Measurements from ENCODE around the gene RFPL3. TPM values are rescaled to one million over a fixed set of nuclear protein-coding genes. Genes with fewer than 3 reads are reported as not detected.

The RFPL3 gene
- total RNA-seq, 2 experiments from 2014 or later, result not detected

DNA sequence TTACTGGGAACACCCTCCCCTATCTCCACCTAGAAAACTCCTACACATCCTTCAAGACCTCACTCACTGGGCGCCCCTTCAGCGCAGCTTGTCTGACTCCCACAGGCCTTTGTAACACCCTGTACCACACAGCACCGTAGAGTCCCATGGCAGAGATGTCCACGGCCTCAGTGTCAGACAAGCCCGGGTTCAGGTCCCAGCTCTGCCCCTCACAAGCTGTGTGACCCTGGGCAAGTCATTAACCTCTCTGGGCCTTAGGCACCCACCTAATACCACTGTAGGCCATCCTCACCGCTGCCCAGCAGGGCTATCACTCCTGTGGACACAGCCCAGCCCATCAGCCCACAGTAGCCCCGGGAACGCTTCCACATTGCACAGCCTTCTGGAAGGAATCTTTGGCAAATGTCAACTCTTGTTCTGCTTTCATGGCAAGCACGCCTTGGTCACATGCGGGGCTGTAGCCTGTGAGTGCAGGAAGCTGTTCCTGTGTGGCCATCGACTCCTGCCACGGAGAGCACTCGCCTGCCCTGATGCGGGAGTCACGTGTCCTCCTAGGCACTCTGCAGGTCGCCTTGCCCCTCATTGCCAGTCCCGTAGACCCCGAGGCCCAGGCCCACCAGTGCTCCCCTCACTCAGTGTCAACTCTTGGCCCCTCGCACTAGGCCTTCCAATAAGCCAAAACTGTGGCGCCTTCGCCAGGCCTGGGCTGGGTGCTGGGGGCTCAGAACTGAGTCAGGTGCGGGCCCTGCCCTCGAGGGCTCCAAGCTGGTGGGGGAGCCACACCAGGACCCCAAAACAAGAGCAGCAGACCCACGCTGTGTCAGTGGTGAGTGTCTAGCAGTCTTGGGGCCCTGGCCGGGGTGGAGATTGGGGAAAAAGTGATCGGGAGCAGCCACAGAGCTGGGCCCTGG is 32.9 kb upstream of the RFPL3 start:
- ChIA-PET CTCF (no interaction called here), POLR2A (interaction anchor here (0.6 kb wide), 1 partner anchor 66 kb away, joined by 4 read pairs; no protein-coding TSS in a partner anchor)
- DNase-seq, result no peak
- H3K27me3 Mint-ChIP-seq, result peaks cover 5% of the 10 kb centered on the region
- no peaks in the 10 kb centered on the region for H3K4me1 Mint-ChIP-seq (ENCODE audit: low read depth)
- intact Hi-C loops (cut with micrococcal nuclease), result no loop called here
- H3K36me3 Mint-ChIP-seq, result no peaks in the 10 kb centered on the region
- no peak overlapping the region for H3K4me3 Mint-ChIP-seq
- no peaks in the 10 kb centered on the region for H3K9me3 Mint-ChIP-seq
- no peak overlapping the region for H3K27ac Mint-ChIP-seq

DNA sequence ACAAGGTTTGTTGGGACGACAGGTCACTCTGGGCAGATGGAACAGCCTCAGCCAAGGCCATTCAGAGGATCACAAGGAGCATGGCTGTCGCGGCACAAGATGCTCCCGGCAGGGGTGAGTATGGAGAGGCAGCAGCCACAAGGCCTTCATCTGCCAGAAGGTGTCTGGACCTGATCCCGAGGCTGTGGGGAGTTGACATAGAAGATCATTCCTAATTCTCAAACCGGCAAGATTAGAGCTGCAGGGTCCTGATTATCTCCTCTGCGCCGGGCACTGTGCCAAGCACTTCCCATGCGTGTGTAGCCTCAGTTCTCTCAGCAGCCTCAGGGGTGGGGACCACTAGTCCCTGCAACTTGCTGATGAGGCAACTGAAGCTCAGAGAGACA is 32.3 kb upstream of the RFPL3 start:
- Mint-ChIP-seq H3K36me3 (no peaks in the 10 kb centered on the region), H3K27me3 (peaks cover 4% of the 10 kb centered on the region), H3K9me3 (no peaks in the 10 kb centered on the region), H3K4me1 (ENCODE audit: low read depth) (no peaks in the 10 kb centered on the region), H3K27ac (no peak overlapping the region), H3K4me3 (no peak overlapping the region)
- POLR2A ChIA-PET, result no interaction called here
- intact Hi-C loops (cut with micrococcal nuclease), result no loop called here
- CTCF ChIA-PET, result no interaction called here
- no peak for DNase-seq

DNA sequence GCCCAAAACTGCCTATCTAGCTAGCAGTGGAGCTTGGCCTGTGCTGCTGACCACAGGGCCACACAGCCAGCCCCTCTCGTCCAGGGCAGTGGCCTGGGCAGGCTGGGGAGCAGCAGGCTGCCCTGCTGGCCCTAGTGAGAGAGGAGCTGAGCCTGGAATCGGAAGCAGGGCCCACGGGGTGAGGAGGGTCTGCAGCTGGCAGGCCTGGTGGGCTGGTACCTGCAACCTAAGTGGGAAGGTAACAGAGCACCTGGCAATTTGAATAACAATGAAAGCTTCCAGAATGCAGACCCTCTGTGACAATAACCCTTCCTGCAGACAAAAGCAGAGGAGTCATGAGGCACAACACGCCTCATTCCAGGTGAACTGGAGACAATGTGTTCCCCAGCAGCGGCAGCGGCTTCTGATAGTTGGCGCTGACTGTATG is 31.8 kb upstream of the RFPL3 start:
- no peak overlapping the region for H3K27ac Mint-ChIP-seq
- DNase-seq, result no peak
- POLR2A ChIA-PET, result no interaction called here
- H3K36me3 Mint-ChIP-seq, result no peaks in the 10 kb centered on the region
- no peaks in the 10 kb centered on the region for H3K4me1 Mint-ChIP-seq (ENCODE audit: low read depth)
- peaks cover 2% of the 10 kb centered on the region for H3K27me3 Mint-ChIP-seq
- intact Hi-C loops (cut with micrococcal nuclease), result no loop called here
- H3K4me3 Mint-ChIP-seq, result no peak overlapping the region
- H3K9me3 Mint-ChIP-seq, result no peaks in the 10 kb centered on the region
- CTCF ChIA-PET, result no interaction called here

DNA sequence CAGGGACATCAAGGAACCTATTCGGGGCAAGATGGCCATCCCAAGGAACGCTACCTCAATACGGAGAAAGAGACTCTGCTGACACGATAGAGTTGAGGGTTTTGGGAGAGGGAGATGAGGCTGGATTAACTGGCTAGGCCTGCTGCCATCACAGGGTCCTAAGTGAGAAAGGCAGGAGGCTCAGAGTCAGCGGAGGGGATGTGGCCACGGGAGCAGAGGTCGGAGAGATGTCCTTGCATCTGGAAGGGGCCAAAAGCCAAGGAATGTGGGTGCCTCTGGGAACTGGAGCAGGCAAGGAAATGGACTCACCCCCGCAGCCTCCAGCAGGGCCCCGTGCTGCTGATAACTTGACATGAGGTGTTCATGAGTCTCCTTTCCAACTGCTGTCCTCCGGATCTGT is 31.0 kb upstream of the RFPL3 start:
- Mint-ChIP-seq H3K36me3 (no peaks in the 10 kb centered on the region), H3K4me3 (no peak overlapping the region), H3K4me1 (ENCODE audit: low read depth) (no peaks in the 10 kb centered on the region), H3K27ac (no peak overlapping the region), H3K9me3 (no peaks in the 10 kb centered on the region), H3K27me3 (no peaks in the 10 kb centered on the region)
- DNase-seq, result no peak
- CTCF ChIA-PET, result no interaction called here
- POLR2A ChIA-PET, result no interaction called here
- intact Hi-C loops (cut with micrococcal nuclease), result no loop called here

DNA sequence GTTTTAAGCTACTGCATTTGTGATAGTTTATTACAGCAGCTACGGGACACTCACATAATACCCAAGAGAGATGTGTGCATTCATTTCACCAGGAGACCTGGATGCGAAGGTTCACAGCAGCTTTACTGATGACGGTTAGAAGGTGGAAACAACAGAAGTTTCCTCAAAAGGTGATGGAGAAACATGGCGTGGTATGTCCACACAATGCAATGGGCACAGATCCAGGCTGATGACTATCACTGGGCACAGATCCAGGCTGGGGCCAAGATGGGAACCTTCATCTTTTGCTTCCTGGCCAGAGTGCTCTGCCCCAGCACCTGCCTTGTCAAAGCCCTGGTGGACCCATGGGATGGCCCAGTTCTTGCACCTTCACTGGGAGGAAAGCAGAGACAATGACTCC is 30.6 kb upstream of the RFPL3 start:
- intact Hi-C loops (cut with micrococcal nuclease), result no loop called here
- Mint-ChIP-seq H3K4me3 (no peak overlapping the region), H3K27me3 (no peaks in the 10 kb centered on the region), H3K36me3 (no peaks in the 10 kb centered on the region), H3K27ac (no peak overlapping the region), H3K4me1 (ENCODE audit: low read depth) (no peaks in the 10 kb centered on the region), H3K9me3 (no peaks in the 10 kb centered on the region)
- DNase-seq, result no peak
- ChIA-PET POLR2A (no interaction called here), CTCF (no interaction called here)

DNA sequence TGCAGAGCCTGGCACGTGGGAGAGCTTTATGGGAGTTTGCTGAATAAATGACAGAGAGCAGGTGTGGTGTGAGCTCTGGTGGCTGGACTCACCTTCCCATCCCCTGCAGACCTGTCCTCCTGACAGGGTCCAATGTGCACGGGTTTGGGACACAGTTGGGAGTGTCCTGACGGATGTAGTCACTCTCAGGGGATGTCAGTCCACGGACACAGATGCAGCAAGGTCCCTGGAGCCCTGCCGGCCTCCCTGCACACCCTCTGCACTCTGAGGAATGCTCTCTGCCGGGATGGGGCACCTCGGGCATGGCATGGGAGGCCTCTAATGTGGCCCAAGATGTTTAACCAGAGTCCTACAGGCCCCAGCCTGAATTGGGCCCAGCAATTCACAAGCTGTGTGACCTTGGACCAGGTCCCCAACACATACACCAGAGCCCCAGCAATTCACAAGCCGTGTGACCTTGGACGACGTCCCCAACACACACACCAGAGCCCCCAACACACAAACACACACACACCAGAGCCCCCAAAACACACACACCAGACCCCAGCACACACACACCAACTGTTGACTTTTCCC is 30.0 kb upstream of the RFPL3 start:
- POLR2A ChIA-PET, result no interaction called here
- peaks cover 1% of the 10 kb centered on the region for H3K27me3 Mint-ChIP-seq
- H3K4me1 Mint-ChIP-seq (ENCODE audit: low read depth), result no peaks in the 10 kb centered on the region

DNA sequence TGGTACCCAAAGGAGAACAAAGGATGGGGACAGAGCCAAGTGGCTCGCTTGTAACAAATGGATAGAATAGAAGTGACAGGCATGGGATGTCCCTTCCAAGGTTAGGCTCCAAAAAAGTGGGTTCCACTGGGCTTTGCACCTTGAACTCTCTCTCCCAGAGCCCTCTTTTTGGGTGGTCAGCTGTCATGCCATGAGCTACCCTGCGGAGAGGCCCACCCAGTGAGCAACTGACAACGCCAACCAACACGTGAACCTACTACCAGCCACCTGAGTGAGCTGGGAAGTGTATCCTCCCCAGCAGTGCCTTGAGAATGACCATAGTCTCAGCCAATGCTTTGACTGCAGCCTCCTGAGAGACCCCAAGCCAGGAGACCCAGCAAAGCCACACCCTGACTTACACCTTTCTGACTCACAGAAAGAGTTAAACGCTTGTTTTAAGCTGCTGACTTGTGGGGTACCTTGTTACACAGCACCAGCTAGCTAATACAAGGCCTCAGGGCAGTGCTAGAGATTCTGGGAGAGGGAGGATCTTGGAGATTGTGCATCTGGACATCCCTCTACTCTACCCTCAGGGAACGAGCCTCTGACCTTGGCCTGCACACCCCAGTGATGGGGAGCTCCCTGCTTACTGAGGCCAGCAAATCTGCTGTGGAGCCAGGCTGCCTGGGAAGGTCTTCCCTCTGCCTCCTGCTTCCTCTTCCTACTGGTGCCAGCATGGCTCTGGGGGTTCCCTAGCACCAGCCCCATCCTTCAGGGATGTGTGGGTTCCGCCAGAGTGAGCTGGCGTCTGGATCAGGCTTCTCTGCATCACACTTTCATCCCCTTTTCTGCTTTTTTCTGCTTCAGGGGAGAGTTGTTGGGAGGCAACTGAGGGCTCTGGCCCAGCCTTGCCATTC is 29.1 kb upstream of the RFPL3 start:
- DNase-seq, result no peak
- ChIA-PET CTCF (interaction anchor here (1.0 kb wide), 1 partner anchor 63 kb away, joined by 3 read pairs; no protein-coding TSS in a partner anchor), POLR2A (no interaction called here)
- intact Hi-C loops (cut with micrococcal nuclease), result no loop called here
- H3K4me3 Mint-ChIP-seq, result no peak overlapping the region
- peaks cover 6% of the 10 kb centered on the region for H3K27me3 Mint-ChIP-seq
- H3K9me3 Mint-ChIP-seq, result no peaks in the 10 kb centered on the region
- H3K4me1 Mint-ChIP-seq (ENCODE audit: low read depth), result no peaks in the 10 kb centered on the region
- H3K27ac Mint-ChIP-seq, result no peak overlapping the region
- no peaks in the 10 kb centered on the region for H3K36me3 Mint-ChIP-seq

More for the DNA sequence above, 30.0 kb upstream of the RFPL3 start:
- Mint-ChIP-seq H3K27ac (no peak overlapping the region), H3K9me3 (no peaks in the 10 kb centered on the region), H3K4me3 (no peak overlapping the region), H3K36me3 (no peaks in the 10 kb centered on the region)
- no peak for DNase-seq
- CTCF ChIA-PET, result no interaction called here
- intact Hi-C loops (cut with micrococcal nuclease), result no loop called here

DNA sequence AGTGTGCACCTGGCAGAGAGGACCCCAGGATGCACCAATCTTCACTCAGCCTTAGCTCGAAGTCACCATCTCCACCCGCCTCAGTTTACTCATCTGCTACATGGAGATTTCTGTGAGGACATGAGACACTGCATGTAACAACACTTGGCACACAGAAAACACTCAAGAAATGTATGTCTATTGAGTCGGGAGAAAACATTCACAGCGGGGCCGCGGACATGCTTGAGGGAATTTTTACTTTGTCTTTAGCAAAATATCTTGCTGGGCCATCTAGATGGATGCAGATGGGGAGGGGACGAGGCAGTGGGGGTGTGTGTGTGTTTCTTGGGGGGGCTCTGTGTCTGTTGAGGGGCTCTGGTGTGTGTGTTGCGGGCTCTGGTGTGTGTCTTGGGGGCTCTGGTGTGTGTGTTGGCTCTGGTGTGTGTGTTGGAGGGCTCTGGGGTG is 28.4 kb upstream of the RFPL3 start:
- no peaks in the 10 kb centered on the region for H3K36me3 Mint-ChIP-seq
- no peak for DNase-seq
- H3K27me3 Mint-ChIP-seq, result peaks cover 11% of the 10 kb centered on the region
- H3K4me3 Mint-ChIP-seq, result no peak overlapping the region
- no peaks in the 10 kb centered on the region for H3K4me1 Mint-ChIP-seq (ENCODE audit: low read depth)
- intact Hi-C loops (cut with micrococcal nuclease), result no loop called here
- ChIA-PET CTCF (interaction anchor here (1.0 kb wide), 1 partner anchor 64 kb away, joined by 3 read pairs; no protein-coding TSS in a partner anchor), POLR2A (no interaction called here)
- H3K9me3 Mint-ChIP-seq, result no peaks in the 10 kb centered on the region
- H3K27ac Mint-ChIP-seq, result no peak overlapping the region

DNA sequence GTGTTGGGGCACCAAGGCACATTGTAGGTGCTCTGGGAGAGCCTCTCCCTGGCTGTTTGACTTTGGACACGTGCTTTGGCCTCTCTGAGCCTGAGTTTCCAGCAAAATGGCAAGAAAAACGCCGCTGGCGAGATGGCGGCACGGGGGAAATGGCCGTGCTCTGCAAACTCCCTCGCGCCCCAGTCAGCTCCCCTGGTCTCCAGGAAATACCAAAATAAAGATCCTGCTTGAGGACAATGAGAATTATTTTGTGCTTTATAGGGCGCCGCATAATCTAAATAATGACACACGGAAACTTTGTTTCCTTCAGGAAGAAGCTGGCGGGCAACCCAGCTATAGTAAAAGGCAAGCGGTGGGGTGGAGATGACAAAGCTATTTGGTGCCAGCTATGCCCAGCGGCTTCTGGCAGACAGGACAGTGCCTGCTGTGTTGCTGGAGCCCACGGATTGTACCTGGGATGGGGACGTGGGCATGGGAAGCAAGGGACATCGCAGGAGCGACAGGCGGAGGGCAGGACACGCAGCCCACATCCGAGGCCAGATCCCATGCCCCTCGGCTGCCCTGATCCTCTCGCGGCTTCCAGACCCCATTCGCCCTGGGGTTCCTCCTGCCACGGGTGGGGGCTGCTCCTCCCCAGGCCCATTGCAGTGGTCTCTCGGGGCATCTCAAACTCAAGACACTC is 26.3 kb upstream of the RFPL3 start:
- POLR2A ChIA-PET, result no interaction called here
- DNase-seq, result no peak
- intact Hi-C loops (cut with micrococcal nuclease), result no loop called here
- H3K27me3 Mint-ChIP-seq, result peaks cover 18% of the 10 kb centered on the region
- no peaks in the 10 kb centered on the region for H3K4me1 Mint-ChIP-seq (ENCODE audit: low read depth)
- no peaks in the 10 kb centered on the region for H3K9me3 Mint-ChIP-seq
- CTCF ChIA-PET, result no interaction called here
- no peak overlapping the region for H3K27ac Mint-ChIP-seq
- no peak overlapping the region for H3K4me3 Mint-ChIP-seq
- H3K36me3 Mint-ChIP-seq, result no peaks in the 10 kb centered on the region

DNA sequence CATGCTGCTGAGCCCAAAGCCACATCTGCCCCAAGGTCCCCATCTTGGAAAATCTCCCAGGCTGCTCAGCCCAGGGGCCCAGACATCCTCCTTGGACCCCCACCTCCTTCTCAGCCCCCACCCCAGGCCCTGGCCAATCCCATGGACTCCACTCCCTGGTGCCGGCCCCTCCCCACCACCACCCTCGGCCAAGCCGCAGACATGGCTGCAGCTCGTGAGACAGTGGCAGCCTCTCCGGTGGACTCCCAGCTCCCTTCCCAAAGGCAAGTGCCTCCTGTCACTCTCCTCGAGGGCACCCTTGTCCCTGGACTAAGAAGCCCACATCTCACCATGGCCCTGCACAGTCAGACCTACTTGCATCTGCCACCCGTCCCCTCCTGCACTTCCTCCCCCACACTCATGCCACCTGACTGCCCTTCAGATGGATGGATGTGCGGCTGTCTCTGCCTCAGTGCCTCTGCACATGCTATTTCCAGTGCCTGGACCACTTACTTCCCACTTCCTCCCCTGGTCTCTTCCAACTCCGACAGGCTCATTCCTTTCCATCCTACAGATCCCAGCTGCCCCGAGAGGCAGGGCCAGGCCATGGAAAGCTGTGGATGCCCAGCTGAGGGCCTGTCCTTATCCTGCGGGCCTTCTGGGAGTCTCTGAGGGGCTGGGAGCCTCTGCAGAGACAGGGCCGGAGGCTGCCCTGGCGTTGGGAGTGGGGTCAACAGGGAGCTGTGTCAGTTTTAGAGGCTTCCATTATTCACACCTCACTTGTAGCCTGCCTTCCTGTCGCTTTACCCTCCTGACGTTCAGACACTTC is 25.5 kb upstream of the RFPL3 start:
- H3K27me3 Mint-ChIP-seq, result peaks cover 18% of the 10 kb centered on the region
- no peak overlapping the region for H3K27ac Mint-ChIP-seq
- H3K9me3 Mint-ChIP-seq, result no peaks in the 10 kb centered on the region
- H3K4me1 Mint-ChIP-seq (ENCODE audit: low read depth), result no peaks in the 10 kb centered on the region
- POLR2A ChIA-PET, result no interaction called here
- H3K4me3 Mint-ChIP-seq, result no peak overlapping the region
- peak; percentile 5 for DNase-seq
- CTCF ChIA-PET, result no interaction called here
- intact Hi-C loops (cut with micrococcal nuclease), result no loop called here
- no peaks in the 10 kb centered on the region for H3K36me3 Mint-ChIP-seq

DNA sequence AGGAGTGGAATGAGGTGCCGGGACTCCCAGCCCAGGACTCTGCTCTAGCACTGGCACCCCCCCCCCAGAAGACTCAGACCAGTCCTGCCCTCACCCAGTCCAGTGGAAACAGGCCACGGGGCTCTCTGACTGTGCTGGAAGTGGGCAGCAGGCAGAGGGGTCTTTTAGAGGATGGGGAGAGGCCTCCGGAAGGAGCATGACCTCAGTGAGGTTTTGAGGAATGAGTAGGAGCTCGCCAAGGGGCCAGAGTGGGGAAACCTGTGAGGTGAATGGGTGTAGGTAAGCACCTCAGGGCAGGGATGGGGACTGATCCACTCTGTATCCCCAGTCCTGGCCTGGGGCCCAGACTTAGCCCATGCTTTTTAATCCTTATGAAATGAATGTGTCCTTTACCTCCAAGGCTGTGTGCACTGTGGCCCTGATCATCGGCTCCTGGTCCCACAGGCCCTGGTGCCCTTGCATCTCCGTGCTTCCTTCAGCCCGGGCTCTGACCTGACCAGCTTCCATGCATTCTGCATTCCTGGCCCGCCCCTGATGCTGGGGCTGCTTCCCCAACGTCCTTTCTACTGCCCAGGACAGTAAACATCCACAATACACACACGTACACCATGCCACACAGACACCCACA is 24.4 kb upstream of the RFPL3 start:
- peaks cover 20% of the 10 kb centered on the region for H3K27me3 Mint-ChIP-seq
- ChIA-PET POLR2A (no interaction called here), CTCF (no interaction called here)
- H3K4me3 Mint-ChIP-seq, result no peak overlapping the region
- H3K4me1 Mint-ChIP-seq (ENCODE audit: low read depth), result no peaks in the 10 kb centered on the region
- DNase-seq, result peak; percentile 5
- H3K9me3 Mint-ChIP-seq, result no peaks in the 10 kb centered on the region
- intact Hi-C loops (cut with micrococcal nuclease), result no loop called here
- H3K36me3 Mint-ChIP-seq, result no peaks in the 10 kb centered on the region
- H3K27ac Mint-ChIP-seq, result no peak overlapping the region
